ENCODE measurements around the gene IGFBP3. TPM values are rescaled to one million over a fixed set of nuclear protein-coding genes. Genes with fewer than 3 reads are reported as not detected.

IGFBP3 gene
- total RNA-seq, 2 experiments from 2014 or later: 0.12 to 0.23 TPM

- Mint-ChIP-seq H3K4me3 (no peak overlapping the region), H3K4me1 (no peaks in the 10 kb centered on the region), H3K27ac (no peak overlapping the region), H3K27me3 (peaks cover 22% of the 10 kb centered on the region), H3K9me3 (ENCODE audit: low read depth) (no peaks in the 10 kb centered on the region), H3K36me3 (ENCODE audit: low read depth) (no peaks in the 10 kb centered on the region)
- DNase-seq: no peak
- no peak for ATAC-seq
- ChIA-PET POLR2A (no interaction called here), CTCF (interaction anchor here (1.2 kb wide), 1 partner anchor 12 kb away, joined by 3 read pairs; no protein-coding TSS in a partner anchor)
- intact Hi-C loops (cut with DNase I, micrococcal nuclease): no loop called here
These were observed 55.3 kb downstream of the IGFBP3 start for GRCh38 chr7:45865594-45866410.

GRCh38 chr7:45863715-45864114 is 57.4 kb downstream of the IGFBP3 start:
- ChIA-PET CTCF (no interaction called here), POLR2A (no interaction called here)
- H3K4me1 Mint-ChIP-seq: no peaks in the 10 kb centered on the region
- H3K4me3 Mint-ChIP-seq: no peak overlapping the region
- DNase-seq: no peak
- no peak overlapping the region for H3K27ac Mint-ChIP-seq
- H3K9me3 Mint-ChIP-seq (ENCODE audit: low read depth): no peaks in the 10 kb centered on the region
- H3K36me3 Mint-ChIP-seq (ENCODE audit: low read depth): no peaks in the 10 kb centered on the region
- no peak for ATAC-seq
- peaks cover 23% of the 10 kb centered on the region for H3K27me3 Mint-ChIP-seq
- intact Hi-C loops (cut with DNase I, micrococcal nuclease): no loop called here

Other genes with a start within 250 kb of the IGFBP3 start
- gene CCDC201, start 48.2 kb downstream of the IGFBP3 start, total RNA-seq: not detected
- not detected for gene IGFBP1, start 32.8 kb downstream of the IGFBP3 start, total RNA-seq

All from activated CD4-positive, alpha-beta T cell treated with anti-CD3 and anti-CD28 coated beads for 36 hours (primary cell).